ENCODE measurements around the gene GPR153. TPM values are rescaled to one million over a fixed set of nuclear protein-coding genes. Genes with fewer than 3 reads are reported as not detected.

Gene GPR153
- total RNA-seq, 1 experiment from 2014 or later = 6.1 TPM

- no peaks in the 10 kb centered on the region for H3K79me2 ChIP-seq (ENCODE audit: insufficient read depth, low read length)
- H3K9me3 ChIP-seq (ENCODE audit: control insufficient read depth in 1 of 2, insufficient read depth in 1 of 2, low read depth in 1 of 2, low read length in 2 of 2) = no peaks in the 10 kb centered on the region
- H3K27me3 ChIP-seq (ENCODE audit: insufficient read depth, low read length) = no peaks in the 10 kb centered on the region
- no peaks in the 10 kb centered on the region for H4K20me1 ChIP-seq (ENCODE audit: insufficient read depth)
- no peaks in the 10 kb centered on the region; a peak in 1 of 4 replicates for H3K36me3 ChIP-seq (ENCODE audit: control insufficient read depth in 1 of 2, insufficient read depth in 2 of 2, low read length in 2 of 2)
- H3K9me2 ChIP-seq (ENCODE audit: insufficient read depth) = no peaks in the 10 kb centered on the region
- no peak for DNase-seq (ENCODE audit: low read depth, low spot score)
- no peaks in the 10 kb centered on the region for H3K4me1 ChIP-seq (ENCODE audit: control insufficient read depth in 1 of 2, insufficient read depth in 2 of 2, low read length in 2 of 2)
- ChIA-PET POLR2A (no interaction called here), CTCF (no interaction called here), RAD21 (ENCODE audit: low non-redundant PET in 1 of 2, low total read pairs in 2 of 2, uncharacterized antibody in 2 of 2, unreplicated experiment in 2 of 2) (no interaction called here)
- no peak overlapping the region for H3K4me2 ChIP-seq (ENCODE audit: low read length)
- H3K4me3 ChIP-seq (replicated peaks in 1 of 2; ENCODE audit: low read depth in 1 of 2, low read length in 2 of 2) = no peak overlapping the region
- H3K9ac ChIP-seq (ENCODE audit: low read length) = no peak overlapping the region
- intact Hi-C loops (cut with micrococcal nuclease) = no loop called here
- BruUV-seq (replicated peaks) = no TSS peak
- ATAC-seq = no peak
- no peak overlapping the region for H3K27ac ChIP-seq (ENCODE audit: low read depth, low read length)
- TF ChIP-seq ZFX (IDR thresholded peaks at IDR 0.05) = no peak
- TF ChIP-seq REST (IDR thresholded peaks at IDR 0.05; ENCODE audit: low read depth) = no peak
- no peak for TF ChIP-seq EZH2 (IDR thresholded peaks at IDR 0.05)
- TF ChIP-seq CEBPB (IDR thresholded peaks at IDR 0.05; ENCODE audit: low read depth) = no peak
- no peak for TF ChIP-seq SIN3A (IDR thresholded peaks at IDR 0.05; ENCODE audit: low read depth)
- TF ChIP-seq ZNF274 (IDR thresholded peaks at IDR 0.05; ENCODE audit: low read depth, low read length) = no peak
- TF ChIP-seq POLR2AphosphoS5 (IDR thresholded peaks at IDR 0.05; ENCODE audit: low read depth, low read length) = no peak
- no peak for TF ChIP-seq TCF7L2 (IDR thresholded peaks at IDR 0.05; ENCODE audit: borderline replicate concordance, extremely low read depth, insufficient read depth, insufficient read length)
- TF ChIP-seq ZBTB33 (IDR thresholded peaks at IDR 0.05; ENCODE audit: extremely low read depth, insufficient replicate concordance, low read length) = no peak
- TF ChIP-seq YY1 (IDR thresholded peaks at IDR 0.05; ENCODE audit: extremely low read depth, insufficient replicate concordance, low read depth, low read length) = no peak
- no peak for TF ChIP-seq FOSL1 (IDR thresholded peaks at IDR 0.05; ENCODE audit: low read depth)
- TF ChIP-seq SP1 (IDR thresholded peaks at IDR 0.05; ENCODE audit: low read depth) = no peak
- no peak for TF ChIP-seq CTCF (IDR thresholded peaks at IDR 0.05 in 2 of 3, conservative IDR thresholded peaks at IDR 0.05 in 1 of 3; ENCODE audit: borderline replicate concordance in 1 of 3, insufficient read depth in 1 of 3, low read depth in 2 of 3, low read length in 2 of 3)
- TF ChIP-seq POLR2A (IDR thresholded peaks at IDR 0.05; ENCODE audit: borderline replicate concordance, extremely low read depth, insufficient read depth, insufficient read length) = no peak
- TF ChIP-seq EZH2phosphoT487 (IDR thresholded peaks at IDR 0.05; ENCODE audit: borderline replicate concordance) = no peak
- no peak for TF ChIP-seq ATF3 (IDR thresholded peaks at IDR 0.05)
- no peak for TF ChIP-seq SRF (IDR thresholded peaks at IDR 0.05; ENCODE audit: low read depth)
- no peak for TF ChIP-seq JUND (IDR thresholded peaks at IDR 0.05)
- no peak overlapping the region for H2AFZ ChIP-seq (ENCODE audit: low read depth, low read length, poor library complexity, severe bottlenecking)
Measured at GRCh38 chr1:6267686-6268322, 6.9 kb upstream of the GPR153 start.
